ENCODE results near the gene STAB1. TPM values are rescaled to one million over a fixed set of nuclear protein-coding genes. Genes with fewer than 3 reads are reported as not detected.

The STAB1 gene
- total RNA-seq, 1 donor from 2014 or later: 0.07 TPM

DNA sequence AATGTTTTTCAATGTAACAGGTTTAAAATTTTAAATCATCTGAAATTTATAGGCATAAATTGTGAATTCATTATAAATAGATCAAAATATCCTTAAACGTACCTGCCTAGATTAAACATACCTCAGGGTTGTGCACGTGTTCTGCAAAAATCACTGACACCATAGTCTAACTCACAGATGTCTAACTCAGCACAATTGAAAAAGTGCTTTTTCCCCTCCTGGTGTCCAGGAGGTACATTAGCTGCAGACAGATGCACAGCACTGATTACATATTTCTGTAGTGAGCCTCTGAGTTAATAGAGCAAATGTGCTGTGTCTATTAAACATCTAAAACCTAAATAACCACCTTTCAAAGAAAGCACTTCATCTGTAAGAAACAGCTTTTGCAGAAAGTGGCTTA lies 52.0 kb downstream of the STAB1 start:
- no peaks in the 10 kb centered on the region for H3K9me3 Mint-ChIP-seq
- no peak overlapping the region for H3K27ac Mint-ChIP-seq
- peaks cover 51% of the 10 kb centered on the region for H3K36me3 Mint-ChIP-seq (ENCODE audit: low read depth)
- no peak for DNase-seq
- peaks cover 6% of the 10 kb centered on the region for H3K4me1 Mint-ChIP-seq
- intact Hi-C loops (cut with micrococcal nuclease): no loop called here
- H3K27me3 Mint-ChIP-seq: no peaks in the 10 kb centered on the region
- H3K4me3 Mint-ChIP-seq: no peak overlapping the region

DNA sequence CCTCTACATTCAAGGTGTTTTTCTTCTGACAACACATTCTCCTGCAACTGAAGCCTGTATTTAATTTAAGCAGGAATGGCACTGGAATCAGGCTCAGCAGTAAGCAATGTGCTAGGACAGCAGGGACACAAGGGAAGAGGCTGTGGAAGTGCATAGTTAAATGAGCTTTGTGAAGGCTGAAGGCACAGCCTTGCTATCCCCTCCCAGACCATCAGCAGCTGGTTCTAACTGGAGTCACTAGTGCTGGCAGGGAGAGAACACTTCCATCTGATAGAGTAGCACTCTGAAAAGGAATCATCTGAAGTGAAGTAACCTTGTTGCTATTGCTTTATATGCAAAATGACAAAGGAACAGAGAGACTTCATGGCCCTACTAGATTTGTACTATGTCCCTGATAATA lies 56.0 kb downstream of the STAB1 start:
- no peak for DNase-seq
- H3K36me3 Mint-ChIP-seq (ENCODE audit: low read depth): peaks cover 45% of the 10 kb centered on the region
- H3K27me3 Mint-ChIP-seq: no peaks in the 10 kb centered on the region
- intact Hi-C loops (cut with micrococcal nuclease): no loop called here
- H3K4me3 Mint-ChIP-seq: no peak overlapping the region
- no peak overlapping the region for H3K27ac Mint-ChIP-seq
- no peaks in the 10 kb centered on the region for H3K9me3 Mint-ChIP-seq
- H3K4me1 Mint-ChIP-seq: peaks cover 7% of the 10 kb centered on the region

DNA sequence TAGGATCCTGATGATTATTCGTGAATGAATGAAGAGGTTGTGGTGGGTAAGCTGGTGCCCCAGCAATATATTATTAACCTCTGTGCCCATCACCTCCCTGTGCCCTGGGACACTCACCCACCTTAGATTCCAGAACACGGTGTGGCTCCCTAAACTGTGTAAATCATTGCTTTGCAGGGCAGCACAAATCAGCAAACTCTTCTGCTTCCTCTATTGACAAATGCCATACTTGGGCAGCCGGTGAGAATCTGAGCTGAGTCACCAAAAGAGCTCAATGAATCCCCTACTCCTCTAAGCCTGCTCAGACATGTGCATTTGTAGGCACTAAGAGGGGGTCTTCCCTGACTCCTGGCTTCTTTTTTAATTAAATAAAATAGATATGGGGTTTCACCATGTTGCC lies 57.0 kb downstream of the STAB1 start:
- H3K4me3 Mint-ChIP-seq: no peak overlapping the region
- no peak overlapping the region for H3K27ac Mint-ChIP-seq
- H3K36me3 Mint-ChIP-seq (ENCODE audit: low read depth): peaks cover 44% of the 10 kb centered on the region
- H3K9me3 Mint-ChIP-seq: no peaks in the 10 kb centered on the region
- peaks cover 7% of the 10 kb centered on the region for H3K4me1 Mint-ChIP-seq
- no peaks in the 10 kb centered on the region for H3K27me3 Mint-ChIP-seq
- no peak for DNase-seq
- intact Hi-C loops (cut with micrococcal nuclease): no loop called here

DNA sequence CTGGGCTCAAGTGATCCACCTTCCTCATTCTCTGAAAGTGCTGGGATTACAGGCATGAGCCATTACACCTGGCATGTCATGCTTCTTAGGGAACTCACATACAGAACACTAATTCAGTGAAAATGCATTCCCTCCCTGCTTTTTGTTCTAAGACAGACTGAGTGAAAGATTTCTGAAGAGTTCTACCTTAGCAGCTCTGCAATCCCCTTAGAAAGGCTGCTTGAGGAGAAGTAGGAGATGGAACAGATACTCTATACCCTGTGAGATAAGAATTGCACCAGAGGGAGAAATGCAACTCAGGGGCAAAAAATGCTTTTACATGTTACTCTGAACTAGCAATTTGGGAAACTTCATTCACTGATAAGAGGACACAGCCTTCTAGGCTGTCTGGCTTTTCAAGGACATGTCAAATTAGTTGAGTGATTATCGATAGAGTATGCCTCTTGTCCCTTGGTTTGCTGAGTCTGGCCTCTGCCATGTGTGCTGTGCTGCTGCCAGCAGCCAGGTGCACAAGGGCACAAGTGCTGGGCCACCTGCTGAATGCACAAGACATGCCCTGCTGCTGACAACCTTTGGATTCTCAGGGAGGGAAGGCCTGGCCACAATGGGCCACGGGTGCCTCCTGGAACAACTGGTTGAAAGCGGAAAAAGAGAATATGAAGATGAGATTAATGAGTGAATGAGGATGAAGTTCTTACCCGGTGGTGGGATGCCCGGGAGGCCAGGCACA lies 59.1 kb downstream of the STAB1 start:
- no peak for DNase-seq
- H3K4me1 Mint-ChIP-seq: peaks cover 6% of the 10 kb centered on the region
- intact Hi-C loops (cut with micrococcal nuclease): no loop called here
- H3K9me3 Mint-ChIP-seq: no peaks in the 10 kb centered on the region
- H3K36me3 Mint-ChIP-seq (ENCODE audit: low read depth): peaks cover 45% of the 10 kb centered on the region
- no peak overlapping the region for H3K27ac Mint-ChIP-seq
- no peak overlapping the region for H3K4me3 Mint-ChIP-seq
- no peaks in the 10 kb centered on the region for H3K27me3 Mint-ChIP-seq

DNA sequence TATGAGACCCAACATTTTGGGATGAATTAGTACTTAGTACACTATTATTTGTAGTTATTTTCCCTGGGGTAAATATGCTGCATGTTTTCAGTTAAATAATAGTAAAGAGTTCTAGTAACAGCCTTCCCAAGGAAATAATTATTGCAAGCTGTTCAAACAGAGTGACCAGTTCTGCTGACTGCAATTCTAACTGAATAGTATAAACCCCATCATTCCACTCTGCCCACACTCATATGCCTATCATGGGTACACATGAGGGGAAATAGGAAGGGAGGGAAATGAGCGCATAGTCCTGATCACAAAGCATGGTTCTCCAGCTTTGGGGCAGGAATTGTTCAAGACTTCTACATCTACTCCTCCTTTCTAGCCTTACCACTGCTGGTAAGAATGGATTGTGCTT lies 59.9 kb downstream of the STAB1 start:
- Mint-ChIP-seq H3K27me3 (no peaks in the 10 kb centered on the region), H3K9me3 (no peaks in the 10 kb centered on the region), H3K4me1 (peaks cover 5% of the 10 kb centered on the region), H3K4me3 (no peak overlapping the region), H3K36me3 (ENCODE audit: low read depth) (peaks cover 49% of the 10 kb centered on the region), H3K27ac (no peak overlapping the region)
- DNase-seq: no peak
- intact Hi-C loops (cut with micrococcal nuclease): no loop called here

DNA sequence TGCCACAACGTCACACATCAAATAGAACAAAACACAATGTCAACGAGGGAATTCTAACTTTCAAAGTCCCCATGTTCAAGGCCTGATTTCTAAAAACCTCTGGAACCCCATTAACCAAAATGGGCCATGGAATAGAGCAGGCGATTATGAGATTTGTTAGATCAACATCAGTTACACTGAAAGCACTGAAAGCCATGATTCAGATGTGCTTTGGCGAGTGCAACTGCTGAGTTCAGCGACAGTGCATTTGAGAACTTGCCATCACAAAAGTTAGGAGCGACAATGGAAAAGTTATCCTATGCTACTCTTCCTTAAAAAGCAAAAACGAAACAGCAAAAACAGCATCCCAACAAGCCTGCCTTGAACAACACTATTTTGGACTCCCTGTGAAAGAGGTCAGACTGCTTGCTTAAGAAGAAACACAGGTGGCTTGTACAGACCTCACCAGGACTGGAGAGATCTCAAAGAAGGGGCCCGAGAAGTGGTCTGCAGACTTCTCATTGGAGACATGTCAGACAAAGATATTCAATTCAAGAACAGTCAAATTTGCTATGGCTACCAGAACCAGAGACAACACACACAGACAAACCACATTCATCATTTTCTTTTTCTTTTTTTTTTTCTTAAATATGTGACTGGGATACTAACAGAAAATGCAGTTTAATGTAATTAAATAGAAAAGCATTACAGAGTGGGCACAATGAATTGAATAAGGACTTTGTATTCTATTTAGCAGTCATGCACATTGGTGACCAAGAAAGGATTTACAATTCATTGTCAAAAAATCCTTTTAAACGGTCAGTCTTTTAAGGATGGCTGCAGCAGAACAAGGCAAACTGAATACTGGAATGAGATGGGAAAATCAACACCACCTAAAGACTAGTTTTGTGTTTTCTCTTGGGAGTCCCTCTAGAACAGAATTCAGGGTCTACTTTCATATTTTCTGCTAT lies 62.1 kb downstream of the STAB1 start:
- Mint-ChIP-seq H3K4me3 (no peak overlapping the region), H3K36me3 (ENCODE audit: low read depth) (peaks cover 42% of the 10 kb centered on the region), H3K27me3 (no peaks in the 10 kb centered on the region), H3K4me1 (peaks cover 4% of the 10 kb centered on the region), H3K27ac (no peak overlapping the region), H3K9me3 (no peaks in the 10 kb centered on the region)
- DNase-seq: no peak
- intact Hi-C loops (cut with micrococcal nuclease): no loop called here

DNA sequence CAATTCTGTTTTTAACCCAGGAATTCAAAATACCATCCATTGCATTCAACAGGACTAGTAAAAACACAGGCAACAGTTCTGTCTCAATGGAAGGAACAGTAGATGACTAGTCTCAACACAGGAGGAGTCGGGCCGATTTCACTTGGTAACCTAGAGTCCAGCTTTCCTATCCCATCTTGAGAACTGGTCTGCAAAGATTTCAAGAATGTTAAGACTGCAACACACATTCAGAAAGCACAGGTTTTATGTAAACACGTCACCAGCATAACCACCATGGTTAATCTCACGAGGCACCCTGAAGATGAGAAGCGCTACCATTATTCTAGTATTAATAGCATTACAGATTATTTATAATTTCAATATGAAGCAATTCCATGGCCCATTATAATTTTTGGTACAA lies 63.3 kb downstream of the STAB1 start:
- Mint-ChIP-seq H3K4me3 (no peak overlapping the region), H3K27me3 (no peaks in the 10 kb centered on the region), H3K36me3 (ENCODE audit: low read depth) (peaks cover 51% of the 10 kb centered on the region), H3K9me3 (no peaks in the 10 kb centered on the region), H3K27ac (no peak overlapping the region), H3K4me1 (peaks cover 4% of the 10 kb centered on the region)
- no peak for DNase-seq
- intact Hi-C loops (cut with micrococcal nuclease): no loop called here

DNA sequence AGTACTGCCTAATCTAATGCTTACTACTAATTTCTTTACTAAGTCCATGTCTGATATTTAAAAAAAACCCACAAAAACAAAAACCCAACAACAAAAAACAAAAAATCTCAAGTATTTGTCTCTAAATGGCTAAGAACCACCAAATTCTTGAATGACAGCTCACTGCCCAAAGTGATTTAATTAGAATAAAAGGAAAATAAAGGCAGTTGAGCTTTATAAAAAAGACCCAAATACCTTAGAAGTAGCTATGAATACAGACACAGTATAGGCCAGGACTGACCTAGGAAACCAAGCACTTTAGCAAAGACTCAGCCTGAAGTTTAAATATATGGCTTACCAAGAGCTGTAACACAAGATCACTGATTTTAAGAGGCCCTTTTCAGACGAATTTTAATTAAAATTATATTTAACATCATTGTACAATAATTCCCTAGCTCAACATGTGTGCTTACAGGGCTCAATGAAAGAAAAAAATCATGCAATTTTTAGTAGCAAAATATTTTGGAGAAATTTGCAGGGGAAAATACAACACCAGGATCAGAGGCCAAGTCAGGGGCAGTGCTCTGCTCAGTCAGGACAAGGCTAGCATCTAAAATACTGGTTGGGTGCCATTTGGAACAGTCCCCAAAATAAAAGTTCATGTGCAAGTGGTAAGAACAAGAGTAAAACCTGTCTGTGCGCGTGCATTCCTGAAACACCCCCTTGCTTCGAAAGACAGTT lies 66.0 kb downstream of the STAB1 start:
- Mint-ChIP-seq H3K27me3 (no peaks in the 10 kb centered on the region), H3K36me3 (ENCODE audit: low read depth) (peaks cover 47% of the 10 kb centered on the region), H3K27ac (no peak overlapping the region), H3K4me1 (peaks cover 2% of the 10 kb centered on the region), H3K9me3 (no peaks in the 10 kb centered on the region), H3K4me3 (no peak overlapping the region)
- no peak for DNase-seq
- intact Hi-C loops (cut with micrococcal nuclease): loop anchor here (10.0 kb wide), 1 partner anchor 54 kb away; no protein-coding TSS in a partner anchor

DNA sequence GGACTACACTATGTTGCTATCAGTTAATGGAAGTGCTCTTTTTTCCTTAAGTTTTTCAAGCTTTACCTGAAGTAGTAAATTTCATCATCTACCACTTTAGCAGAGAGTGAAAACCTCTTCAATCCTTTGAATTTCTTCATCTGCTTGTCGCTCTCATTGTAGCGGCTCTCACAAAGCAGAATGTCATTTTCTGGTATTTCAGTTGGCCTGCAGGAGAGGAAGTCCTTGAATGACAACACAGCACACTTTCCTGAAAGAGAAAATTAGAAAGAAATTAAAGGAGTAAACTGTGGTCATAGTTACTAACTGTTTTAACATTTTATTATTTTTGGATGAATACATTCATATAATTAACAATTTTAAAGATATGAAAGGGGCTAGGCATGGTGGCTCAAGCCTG lies 68.8 kb downstream of the STAB1 start:
- peaks cover 46% of the 10 kb centered on the region for H3K36me3 Mint-ChIP-seq (ENCODE audit: low read depth)
- H3K27ac Mint-ChIP-seq: no peak overlapping the region
- H3K4me3 Mint-ChIP-seq: no peak overlapping the region
- DNase-seq: no peak
- H3K9me3 Mint-ChIP-seq: no peaks in the 10 kb centered on the region
- no peaks in the 10 kb centered on the region for H3K27me3 Mint-ChIP-seq
- intact Hi-C loops (cut with micrococcal nuclease): loop anchor here (10.0 kb wide), 1 partner anchor 51 kb away; no protein-coding TSS in a partner anchor
- peaks cover 2% of the 10 kb centered on the region for H3K4me1 Mint-ChIP-seq

DNA sequence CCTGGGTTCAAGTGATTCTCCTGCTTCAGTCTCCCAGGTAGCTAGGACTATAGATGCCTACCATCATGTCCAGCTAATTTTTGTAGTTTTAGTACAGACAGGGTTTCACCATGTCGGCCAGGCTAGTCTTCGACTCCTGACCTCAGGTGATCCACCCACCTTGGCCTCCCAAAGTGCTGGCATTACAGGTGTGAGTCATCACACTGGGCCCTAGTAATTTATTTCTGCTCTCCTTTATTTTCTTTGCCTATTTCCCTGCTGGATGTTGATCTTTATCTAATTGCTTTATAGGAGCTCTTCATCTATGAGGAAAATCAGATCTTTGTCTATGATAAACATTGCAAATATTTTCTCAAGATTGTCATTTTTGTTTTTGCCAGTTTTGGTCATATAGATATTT lies 72.9 kb downstream of the STAB1 start:
- Mint-ChIP-seq H3K4me1 (no peaks in the 10 kb centered on the region), H3K9me3 (no peaks in the 10 kb centered on the region), H3K36me3 (ENCODE audit: low read depth) (peaks cover 27% of the 10 kb centered on the region), H3K27me3 (no peaks in the 10 kb centered on the region), H3K4me3 (no peak overlapping the region), H3K27ac (no peak overlapping the region)
- no peak for DNase-seq
- intact Hi-C loops (cut with micrococcal nuclease): loop anchor here (10.0 kb wide), 1 partner anchor 47 kb away; no protein-coding TSS in a partner anchor

DNA sequence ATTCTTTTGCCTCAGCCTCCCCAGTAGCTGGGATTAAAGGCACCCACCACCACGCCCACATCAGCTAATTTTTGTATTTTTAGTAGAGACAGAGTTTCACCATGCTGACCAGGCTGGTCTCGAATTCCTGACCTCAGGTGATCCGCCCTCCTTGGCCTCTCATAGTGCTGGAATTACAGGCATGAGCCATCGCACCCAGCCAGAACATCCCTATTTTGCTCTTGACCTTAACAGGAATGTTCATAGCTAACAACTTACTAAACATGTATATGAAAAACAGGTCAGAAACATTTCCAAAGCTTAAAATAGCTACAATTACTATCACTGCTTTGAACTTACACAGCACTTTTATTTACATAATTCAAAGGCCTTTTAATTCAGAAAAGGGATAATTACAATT lies 74.9 kb downstream of the STAB1 start:
- H3K27me3 Mint-ChIP-seq: no peaks in the 10 kb centered on the region
- H3K4me1 Mint-ChIP-seq: no peaks in the 10 kb centered on the region
- no peak overlapping the region for H3K27ac Mint-ChIP-seq
- intact Hi-C loops (cut with micrococcal nuclease): no loop called here
- no peaks in the 10 kb centered on the region for H3K9me3 Mint-ChIP-seq
- H3K36me3 Mint-ChIP-seq (ENCODE audit: low read depth): peaks cover 30% of the 10 kb centered on the region
- no peak overlapping the region for H3K4me3 Mint-ChIP-seq
- DNase-seq: peak; percentile 28

DNA sequence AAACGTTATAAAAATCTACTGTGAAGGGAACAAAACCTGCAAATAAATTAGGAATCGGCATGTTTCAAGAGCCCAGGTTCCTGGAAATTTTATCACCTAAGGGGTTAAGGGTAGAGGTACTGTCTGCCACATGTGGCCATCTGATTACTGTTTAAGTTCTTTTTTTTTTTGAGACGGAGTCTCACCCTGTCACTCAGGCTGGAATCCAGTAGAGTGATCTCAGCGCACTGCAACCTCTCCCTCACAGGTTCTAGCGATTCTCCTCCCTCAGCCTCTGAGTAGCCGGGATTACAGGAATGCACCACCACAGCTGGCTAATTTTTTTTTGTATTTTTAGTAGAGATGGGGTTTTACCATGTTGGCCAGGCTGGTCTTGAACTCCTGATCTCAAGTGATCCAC lies 77.1 kb downstream of the STAB1 start:
- Mint-ChIP-seq H3K27ac (no peak overlapping the region), H3K27me3 (no peaks in the 10 kb centered on the region), H3K9me3 (no peaks in the 10 kb centered on the region), H3K36me3 (ENCODE audit: low read depth) (peaks cover 37% of the 10 kb centered on the region), H3K4me3 (no peak overlapping the region), H3K4me1 (no peaks in the 10 kb centered on the region)
- intact Hi-C loops (cut with micrococcal nuclease): no loop called here
- no peak for DNase-seq
